Endothelial cell of umbilical vein (primary cell): Measurements from ENCODE around the gene TRPC4AP. TPM values are rescaled to one million over a fixed set of nuclear protein-coding genes. Genes with fewer than 3 reads are reported as not detected.

Source experiments
- BruUV-seq: library from RNA; stranded (reverse); fragments of 400-500 nt; replicated peaks from 2 replicates; lab custom pipeline; 2021; lab: Mats Ljungman, UMichigan
- CTCF ChIA-PET: fragments of 300-600, 350-600 bp; sonication (Branson Sonifier 250); formaldehyde crosslinking; loops from one replicate; lab custom pipeline; 2021; ENCODE audit warnings: antibody characterized with exemption, inconsistent platforms; lab: Charles Lee
- POLR2A ChIA-PET: fragments of 300-600, 350-600 bp; sonication (Branson Sonifier 250); formaldehyde crosslinking; loops from one replicate; lab custom pipeline; 2021; ENCODE audit warnings: antibody characterized with exemption, inconsistent platforms; lab: Charles Lee
- DNase-seq: peaks from one replicate; pipeline ENCODE4 v3.0.0-alpha.2; 2011; ENCODE audit warnings: low read depth, low spot score
- FAIRE-seq: peaks from 2 replicates; lab custom pipeline; 2011; peaks lifted over from hg19 to GRCh38; lab: Jason Lieb, UNC
- H2AFZ ChIP-seq: 2 replicates; pipeline ENCODE4 v1.6.0; 2012; ENCODE audit warnings: low read depth, low read length, control low read depth, inconsistent platforms
- H3K27ac ChIP-seq: 2 replicates; pipeline ENCODE4 v1.5.1; 2011; ENCODE audit warnings: low read depth, mild to moderate bottlenecking, control low read depth, low read length, moderate library complexity; ENCODE audit not compliant: insufficient read depth
- H3K27me3 ChIP-seq, 2 experiments: 2 replicates each; pipeline versions ENCODE4 v1.6.0 to v1.6.1; 2011; ENCODE audit warnings: low read length in 2 of 2, mixed read lengths in 1 of 2; ENCODE audit not compliant: control insufficient read depth in 2 of 2, insufficient read depth in 2 of 2
- H3K36me3 ChIP-seq, 2 experiments: 2 replicates in 1 of 2; 3 replicates in 1 of 2; pipeline ENCODE4 v1.5.1; 2011; ENCODE audit warnings: low read length in 2 of 2, mild to moderate bottlenecking in 1 of 2, moderate library complexity in 1 of 2; ENCODE audit not compliant: control insufficient read depth in 2 of 2, insufficient read depth in 2 of 2; ENCODE audit errors: extremely low read depth in 1 of 2
- H3K4me1 ChIP-seq: 3 replicates; pipeline ENCODE4 v1.5.1; 2011; ENCODE audit warnings: mild to moderate bottlenecking, low read length; ENCODE audit not compliant: control insufficient read depth, insufficient read depth; ENCODE audit errors: extremely low read depth
- H3K4me2 ChIP-seq: 2 replicates; pipeline ENCODE4 v1.6.1; 2011; ENCODE audit warnings: low read length, control low read depth, mixed read lengths; ENCODE audit not compliant: insufficient read depth
- H3K4me3 ChIP-seq, 3 experiments: fragments of 200-600 bp in 1 of 3; sonication (generic), shearing (Covaris generic) in 1 of 3; replicated peaks in 1 of 3; 2 replicates each; pipeline ENCODE4 v1.5.1; 2011 to 2016; ENCODE audit warnings: control low read depth in 3 of 3, low read length in 3 of 3, mild to moderate bottlenecking in 2 of 3, inconsistent platforms in 1 of 3, low read depth in 1 of 3, moderate library complexity in 1 of 3; ENCODE audit not compliant: insufficient read depth in 1 of 3
- H3K79me2 ChIP-seq: 2 replicates; pipeline ENCODE4 v1.6.0; 2012; ENCODE audit warnings: low read length, inconsistent platforms; ENCODE audit not compliant: control insufficient read depth, insufficient read depth
- H3K9ac ChIP-seq: replicated peaks from 2 replicates; pipeline ENCODE3; 2011; ENCODE audit warnings: low read length, control low read depth; ENCODE audit not compliant: insufficient read depth; ENCODE audit errors: extremely low read depth
- H3K9me1 ChIP-seq: replicated peaks from 3 replicates; pipeline ENCODE4 v1.6.0; 2011; ENCODE audit warnings: mild to moderate bottlenecking, low read length; ENCODE audit not compliant: control insufficient read depth, insufficient read depth; ENCODE audit errors: extremely low read depth
- H3K9me3 ChIP-seq: replicated peaks from 2 replicates; pipeline ENCODE4 v1.5.1; 2012; ENCODE audit warnings: low read length, inconsistent platforms; ENCODE audit not compliant: control insufficient read depth, insufficient read depth
- H4K20me1 ChIP-seq: replicated peaks from 2 replicates; pipeline ENCODE3; 2011; ENCODE audit warnings: mild to moderate bottlenecking, low read length; ENCODE audit not compliant: control insufficient read depth, insufficient read depth; ENCODE audit errors: extremely low read depth
- GATA2 ChIP-seq: IDR thresholded peaks from 2 replicates; pipeline ENCODE4 v1.7.0; 2011; ENCODE audit warnings: low read depth, mild to moderate bottlenecking, moderate library complexity, mixed read lengths, low read length; ENCODE audit not compliant: insufficient read length, insufficient read depth
- MYC ChIP-seq: IDR thresholded peaks from one replicate; pipeline ENCODE4 v1.6.1; 2011; ENCODE audit warnings: mild to moderate bottlenecking, low read depth, low read length
- dilution Hi-C: fragments of 300-500 bp; cut with MboI; formaldehyde crosslinking; loops from one replicate; pipeline ENCODE4 v1.15.0; 2019; ENCODE audit warnings: low sequenced_read_pairs; ENCODE audit not compliant: extremely low pct_ligation_motif_present
- intact Hi-C: fragments of 100-400 bp; cut with micrococcal nuclease; formaldehyde crosslinking; loops from one replicate; pipeline ENCODE4 v1.10.0; 2022
- polyA plus RNA-seq, 4 experiments: library from polyadenylated mRNA; depleted of rRNA in 3 of 4; stranded (reverse) in 3 of 4; unstranded in 1 of 4; fragments of >200 nt; gene quantifications; 2 replicates each; pipeline versions ENCODE4 v1.2.1 to v1.2.3, GENCODE V29; 2011 to 2012; ENCODE audit warnings: missing spikeins in 1 of 4
- total RNA-seq: library from RNA; stranded (reverse); gene quantifications from 2 replicates; pipeline ENCODE4 v1.2.3, GENCODE V29; 2021
- TF ChIP-seq, protein P1 (sequence below): IDR thresholded peaks from 2 replicates; pipeline ENCODE4 v1.6.1; 2011; ENCODE audit not compliant: insufficient read depth, insufficient read length

The TRPC4AP gene
- total and polyA plus RNA-seq, 2 donors (not counting 3 experiments of a cell fraction or from before 2014, with no cell fraction given), result 89.0 to 103 TPM

- H3K4me1 ChIP-seq, result peaks cover 10% of the 10 kb centered on the region
- no TSS peak for BruUV-seq
- TF ChIP-seq, protein P1, sequence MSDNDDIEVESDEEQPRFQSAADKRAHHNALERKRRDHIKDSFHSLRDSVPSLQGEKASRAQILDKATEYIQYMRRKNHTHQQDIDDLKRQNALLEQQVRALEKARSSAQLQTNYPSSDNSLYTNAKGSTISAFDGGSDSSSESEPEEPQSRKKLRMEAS, result no peak
- no peak for TF ChIP-seq MYC
- TF ChIP-seq GATA2, result no peak
- no peak overlapping the region for H2AFZ ChIP-seq
- DNase-seq (no peak), FAIRE-seq (no peak)
- peaks cover 3 to 6% of the 10 kb centered on the region in 2 experiments for H3K36me3 ChIP-seq
- ChIA-PET CTCF (no interaction called here), POLR2A (no interaction called here)
- no peaks in the 10 kb centered on the region for H3K27me3 ChIP-seq
- intact Hi-C loops, result no loop called here
- peaks cover 13% of the 10 kb centered on the region for H4K20me1 ChIP-seq
- H3K4me3 ChIP-seq, result no peak overlapping the region
- no peaks in the 10 kb centered on the region for H3K9me3 ChIP-seq
- peaks cover 71% of the 10 kb centered on the region for H3K79me2 ChIP-seq
- no peak overlapping the region for H3K27ac ChIP-seq
- H3K9me1 ChIP-seq, result peaks cover 4% of the 10 kb centered on the region
- dilution Hi-C loops, result no loop called here
- no peak overlapping the region for H3K9ac ChIP-seq
- H3K4me2 ChIP-seq, result no peak overlapping the region
These were observed 33.5 kb downstream of the TRPC4AP start for GRCh38 chr20:35059110-35059509.

DNA sequence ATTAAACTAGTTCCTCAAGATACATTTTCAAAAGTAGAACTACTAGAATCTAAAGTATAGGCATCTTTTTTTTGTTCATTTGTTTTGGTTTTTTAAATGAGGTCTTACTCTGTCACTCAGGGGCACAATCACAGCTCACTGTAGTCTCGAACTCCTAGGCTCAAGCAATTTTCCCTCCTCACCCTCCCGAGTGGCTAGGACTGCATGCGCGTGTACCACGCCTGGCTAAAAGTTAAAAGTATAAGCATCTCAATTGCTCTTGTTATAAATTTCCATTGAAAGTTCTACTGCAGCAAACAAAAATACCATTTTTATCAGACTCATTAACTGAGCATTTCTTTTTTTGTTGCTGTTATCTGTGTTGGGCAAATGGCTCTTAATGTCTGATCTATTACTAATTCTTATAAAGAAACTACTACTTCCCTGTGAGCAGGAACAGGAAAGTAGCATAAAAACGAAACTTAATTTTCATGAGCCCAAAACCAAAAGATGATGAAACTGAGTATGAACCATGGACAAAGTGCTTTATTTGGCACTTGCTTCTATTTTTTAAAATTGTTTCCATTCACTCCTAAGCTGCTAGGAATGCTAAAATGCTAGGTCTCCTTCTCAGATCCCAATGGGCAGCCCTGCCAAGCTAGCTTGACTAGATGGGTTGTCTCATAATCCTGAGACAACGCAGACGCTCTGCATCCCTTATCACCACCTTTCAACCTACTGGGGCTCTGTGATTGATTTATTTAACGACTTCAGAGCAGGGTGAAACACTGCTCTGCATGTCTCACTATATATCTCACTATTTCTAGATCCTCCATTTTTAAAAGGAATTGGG, 36.9 kb downstream of the TRPC4AP start:
- H3K36me3 ChIP-seq, result peaks cover 3 to 6% of the 10 kb centered on the region in 2 experiments
- H2AFZ ChIP-seq, result no peak overlapping the region
- H3K4me3 ChIP-seq, result no peak overlapping the region
- dilution Hi-C loops (no loop called here), intact Hi-C loops (no loop called here)
- H3K9ac ChIP-seq, result peak overlapping the region; percentile 3
- H3K9me1 ChIP-seq, result no peaks in the 10 kb centered on the region
- DNase-seq, result no peak
- TF ChIP-seq MYC, result no peak
- H4K20me1 ChIP-seq, result peaks cover 3% of the 10 kb centered on the region
- peaks cover 27% of the 10 kb centered on the region for H3K4me1 ChIP-seq
- peaks cover 50% of the 10 kb centered on the region for H3K79me2 ChIP-seq
- CTCF ChIA-PET, result interaction anchor here (2.1 kb wide), 1 partner anchor 10 kb away, joined by 6 read pairs; no protein-coding TSS in a partner anchor
- BruUV-seq, result no TSS peak
- H3K27me3 ChIP-seq, result no peaks in the 10 kb centered on the region
- POLR2A ChIA-PET, result interaction anchor here (0.5 kb wide), 1 partner anchor 112 kb away, joined by 6 read pairs; no protein-coding TSS in a partner anchor
- no peaks in the 10 kb centered on the region for H3K9me3 ChIP-seq
- peak overlapping the region; percentile 10 for H3K27ac ChIP-seq
- peak overlapping the region; percentile 66 for H3K4me2 ChIP-seq
- FAIRE-seq, result no peak
